Memory B cell (primary cell): ENCODE measurements around the gene ZMYND10.
A peak's percentile ranks its signal among the peaks of the same experiment; 100 is the strongest.

Experiments used
- ATAC-seq: fragments of 150-1000 bp; cut with Tn5 transposase; 2 replicates; pipeline ENCODE4 v1.10.0; 2021; ENCODE audit warnings: low read depth, mild to moderate bottlenecking, moderate library complexity
- DNase-seq, 2 donors: peaks; one replicate each; pipeline ENCODE4 v3.0.0; 2022; ENCODE audit warnings: low spot score in 2 of 2
- H3K27ac Mint-ChIP-seq: one replicate; pipeline ENCODE4 v1.8.0; 2022; ENCODE audit warnings: mild to moderate bottlenecking, moderate library complexity, mixed read lengths
- H3K27me3 Mint-ChIP-seq: one replicate; pipeline ENCODE4 v1.8.0; 2022; ENCODE audit warnings: mixed read lengths
- H3K36me3 Mint-ChIP-seq: one replicate; pipeline ENCODE4 v1.8.0; 2022; ENCODE audit warnings: mild to moderate bottlenecking, mixed read lengths
- H3K4me1 Mint-ChIP-seq: one replicate; pipeline ENCODE4 v1.8.0; 2022; ENCODE audit warnings: mixed read lengths
- H3K4me3 Mint-ChIP-seq: one replicate; pipeline ENCODE4 v1.8.0; 2022; ENCODE audit warnings: mild to moderate bottlenecking, moderate library complexity, mixed read lengths
- H3K9me3 Mint-ChIP-seq: one replicate; pipeline ENCODE4 v1.8.0; 2022; ENCODE audit warnings: mixed read lengths

ZMYND10 gene

DNA sequence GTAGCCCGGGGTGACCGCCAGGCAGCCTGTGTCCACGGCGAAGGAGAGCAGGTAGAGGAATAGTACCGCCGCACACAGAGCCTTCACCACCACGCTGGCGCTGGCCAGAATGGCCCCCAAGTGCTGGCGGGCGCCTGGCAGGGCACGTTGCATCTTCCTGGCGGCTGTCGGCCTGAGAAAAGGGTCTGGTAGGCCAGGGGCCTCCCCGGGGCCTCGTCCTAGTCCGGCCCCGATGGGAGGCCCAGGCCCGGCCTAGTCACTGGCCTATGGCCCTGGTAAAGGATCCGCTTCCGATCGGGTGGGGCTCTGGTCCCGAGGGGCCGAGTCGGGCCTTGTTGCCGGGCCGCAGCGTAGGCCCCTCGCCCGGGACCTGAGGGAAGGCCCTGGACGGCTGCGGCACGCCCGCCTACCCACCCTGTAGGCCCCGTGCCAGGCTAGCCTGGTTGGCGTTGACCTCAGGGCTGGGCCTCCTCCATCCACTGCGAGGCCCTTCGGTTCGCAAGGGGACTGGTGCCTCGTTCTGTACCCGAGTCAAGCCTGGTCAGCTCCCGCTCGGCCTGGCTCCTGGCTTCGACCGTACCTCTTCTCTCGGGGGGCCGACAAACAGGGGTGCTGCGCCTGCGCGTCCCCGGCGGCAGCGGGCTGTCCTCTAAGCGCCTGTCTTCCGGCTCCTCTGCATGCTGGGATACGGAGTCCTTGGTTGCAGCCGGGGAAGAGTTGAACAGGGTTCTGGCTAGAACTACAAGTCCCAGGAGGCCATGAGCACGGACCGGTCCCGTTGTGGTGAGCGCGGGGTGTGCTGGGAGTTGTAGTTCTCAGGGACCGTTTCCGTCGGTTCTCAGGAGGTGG lies 13.6 kb upstream of the ZMYND10 start, which contains the start of gene TMEM115:
Gene TMEM115 (minus strand): TSS at position 611 of the 849 bp plus-strand sequence. CDS start 458 bp downstream, at position 153.
- Mint-ChIP-seq H3K9me3 (no peaks in the 10 kb centered on the region), H3K27me3 (no peaks in the 10 kb centered on the region), H3K27ac (peak within 1 kb of the TSS; percentile 93), H3K36me3 (peaks cover 6% of the 10 kb centered on the region), H3K4me1 (peaks cover 30% of the 10 kb centered on the region), H3K4me3 (peak within 1 kb of the TSS; percentile 99)
- DNase-seq (peak; percentile 84 to 90), ATAC-seq (peak; percentile 100)

DNA sequence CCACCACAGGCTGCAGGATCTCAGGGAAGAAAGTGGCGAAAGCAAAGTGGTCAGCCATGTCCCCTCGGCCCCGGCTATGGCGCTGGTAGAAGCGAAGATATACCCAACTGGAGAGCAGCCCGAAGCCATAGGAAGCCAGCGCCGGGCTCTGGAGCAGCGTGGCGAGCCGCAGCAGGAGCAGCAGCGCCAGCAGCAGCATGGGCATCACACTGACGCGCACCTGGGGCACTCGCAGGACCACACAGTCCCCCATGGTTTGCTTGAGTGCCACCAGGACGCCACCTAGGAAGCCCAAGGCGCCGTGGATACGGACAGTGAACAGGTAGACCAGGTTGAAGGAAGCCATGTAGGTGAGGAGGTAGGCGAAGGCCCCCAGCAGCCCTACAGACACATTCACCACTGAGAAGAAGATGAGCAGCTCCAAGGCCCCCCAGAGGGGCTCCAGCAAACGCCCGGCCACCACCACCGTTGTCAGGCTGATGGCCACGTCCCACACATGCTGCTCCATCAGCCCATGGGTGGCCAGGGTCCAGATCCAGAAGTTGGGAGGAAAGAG lies 12.9 kb upstream of the ZMYND10 start:
- Mint-ChIP-seq H3K27me3 (no peaks in the 10 kb centered on the region), H3K9me3 (no peaks in the 10 kb centered on the region), H3K27ac (peak overlapping the region; percentile 83), H3K36me3 (peaks cover 7% of the 10 kb centered on the region), H3K4me1 (peaks cover 29% of the 10 kb centered on the region), H3K4me3 (peak overlapping the region; percentile 90)
- no peak for ATAC-seq
- DNase-seq = no peak

DNA sequence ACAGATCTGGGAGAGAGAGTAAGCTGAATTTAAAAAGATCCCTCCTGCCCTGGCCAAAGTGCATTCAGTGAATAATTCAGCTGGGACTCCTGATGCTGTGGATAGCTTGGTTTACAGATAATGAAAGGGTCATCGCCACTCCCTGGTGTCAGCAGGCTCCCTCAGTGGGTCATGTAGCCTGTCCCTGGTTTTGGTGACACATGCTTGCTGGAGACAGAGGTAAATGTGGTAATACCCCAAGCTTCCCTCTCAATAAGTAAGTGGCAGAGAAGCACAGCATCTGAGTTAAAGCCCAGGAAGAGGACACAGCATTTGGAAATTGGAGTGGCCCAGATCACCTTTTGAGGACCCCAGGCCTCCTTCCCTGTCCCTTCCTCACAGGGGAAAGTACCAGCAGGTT lies 11.9 kb upstream of the ZMYND10 start:
- peak overlapping the region; percentile 90 for H3K4me3 Mint-ChIP-seq
- H3K36me3 Mint-ChIP-seq = peaks cover 7% of the 10 kb centered on the region
- peaks cover 26% of the 10 kb centered on the region for H3K4me1 Mint-ChIP-seq
- no peak for ATAC-seq
- no peaks in the 10 kb centered on the region for H3K9me3 Mint-ChIP-seq
- no peak for DNase-seq
- no peaks in the 10 kb centered on the region for H3K27me3 Mint-ChIP-seq
- no peak overlapping the region for H3K27ac Mint-ChIP-seq

DNA sequence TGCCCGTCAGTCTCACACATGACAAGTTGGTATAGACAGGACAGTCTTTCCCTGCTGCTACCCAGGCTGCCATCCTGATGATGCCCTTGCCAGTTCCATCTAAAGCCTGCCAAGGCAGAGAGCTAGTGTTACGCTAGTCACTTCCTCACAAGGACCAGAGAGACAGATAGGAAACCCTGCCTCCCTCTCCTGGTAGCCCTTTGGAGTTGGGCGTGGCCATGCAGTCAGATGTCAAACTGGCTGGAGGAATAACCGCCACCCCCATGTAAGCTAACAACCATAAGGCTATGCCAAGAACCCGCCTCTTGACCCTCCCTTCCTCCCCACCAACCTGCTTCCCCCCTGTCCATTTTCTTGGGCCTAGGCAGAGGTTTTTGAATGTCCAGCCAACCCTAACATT lies 11.0 kb upstream of the ZMYND10 start:
- Mint-ChIP-seq H3K36me3 (peaks cover 7% of the 10 kb centered on the region), H3K4me1 (peaks cover 26% of the 10 kb centered on the region)

DNA sequence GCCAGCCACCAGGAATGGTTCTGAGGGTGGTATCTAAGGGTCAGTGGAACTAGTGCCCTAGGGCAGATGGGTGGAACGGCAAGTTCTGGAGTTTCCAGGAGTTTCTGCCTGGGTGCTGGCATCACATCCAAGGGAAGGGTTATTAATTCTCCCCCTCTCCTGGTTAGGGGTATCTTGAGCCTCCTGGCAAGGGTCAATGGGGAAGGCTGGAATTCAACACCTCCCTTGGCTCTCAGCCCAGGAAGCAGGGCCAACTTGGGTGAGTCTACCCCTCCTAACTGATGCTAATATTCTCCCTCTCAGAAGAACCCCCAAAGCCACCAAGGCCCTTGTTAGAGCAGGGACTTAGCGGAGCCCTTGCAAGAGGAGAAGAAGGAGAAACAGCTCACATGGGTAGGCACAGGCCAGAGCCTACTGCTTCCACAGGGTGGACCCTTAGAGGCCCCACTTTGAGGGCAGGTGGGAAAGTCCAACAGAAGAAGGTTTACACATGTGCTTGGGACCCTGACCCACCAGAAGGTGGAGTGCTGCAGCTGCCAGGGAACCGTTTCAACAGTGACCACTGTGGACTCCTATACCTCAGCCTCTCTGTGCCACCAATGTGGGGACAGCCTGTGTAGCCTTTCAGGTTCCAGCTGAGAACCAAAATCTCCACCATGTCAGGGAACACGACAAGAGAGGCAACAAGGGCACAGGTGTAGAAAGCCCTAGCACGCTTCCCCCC lies 10.5 kb upstream of the ZMYND10 start:
- no peak for DNase-seq
- Mint-ChIP-seq H3K9me3 (no peaks in the 10 kb centered on the region), H3K4me1 (peaks cover 29% of the 10 kb centered on the region), H3K27me3 (no peaks in the 10 kb centered on the region), H3K4me3 (no peak overlapping the region), H3K36me3 (peaks cover 7% of the 10 kb centered on the region), H3K27ac (no peak overlapping the region)
- no peak for ATAC-seq

More for the DNA sequence above, 11.0 kb upstream of the ZMYND10 start:
- no peak for DNase-seq
- H3K27ac Mint-ChIP-seq = no peak overlapping the region
- peak overlapping the region; percentile 90 for H3K4me3 Mint-ChIP-seq
- no peak for ATAC-seq
- no peaks in the 10 kb centered on the region for H3K27me3 Mint-ChIP-seq
- no peaks in the 10 kb centered on the region for H3K9me3 Mint-ChIP-seq

DNA sequence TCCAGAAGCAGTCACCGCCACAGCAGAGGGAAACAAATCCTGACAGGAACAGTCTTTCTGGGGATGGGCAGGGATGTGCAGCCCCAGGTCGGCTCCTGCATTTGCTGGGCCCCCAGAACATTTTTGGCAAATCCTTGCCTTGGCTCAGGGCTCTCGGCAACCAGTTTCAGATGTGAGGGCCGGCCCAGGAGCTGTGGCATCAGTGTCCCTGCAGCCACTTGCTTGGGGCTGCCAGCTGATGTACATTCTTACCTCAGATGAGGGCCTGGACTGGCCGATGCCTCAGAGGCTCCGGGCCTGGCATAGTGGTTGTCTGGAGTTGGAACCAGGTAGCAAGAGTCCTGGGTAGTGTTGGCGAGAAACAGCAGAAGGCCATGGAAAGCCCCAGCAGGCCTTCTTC lies 9.3 kb upstream of the ZMYND10 start:
- DNase-seq (no peak), ATAC-seq (no peak)
- no peak overlapping the region for H3K27ac Mint-ChIP-seq
- no peaks in the 10 kb centered on the region for H3K9me3 Mint-ChIP-seq
- no peaks in the 10 kb centered on the region for H3K27me3 Mint-ChIP-seq
- peaks cover 7% of the 10 kb centered on the region for H3K36me3 Mint-ChIP-seq
- H3K4me1 Mint-ChIP-seq = peaks cover 38% of the 10 kb centered on the region
- no peak overlapping the region for H3K4me3 Mint-ChIP-seq

DNA sequence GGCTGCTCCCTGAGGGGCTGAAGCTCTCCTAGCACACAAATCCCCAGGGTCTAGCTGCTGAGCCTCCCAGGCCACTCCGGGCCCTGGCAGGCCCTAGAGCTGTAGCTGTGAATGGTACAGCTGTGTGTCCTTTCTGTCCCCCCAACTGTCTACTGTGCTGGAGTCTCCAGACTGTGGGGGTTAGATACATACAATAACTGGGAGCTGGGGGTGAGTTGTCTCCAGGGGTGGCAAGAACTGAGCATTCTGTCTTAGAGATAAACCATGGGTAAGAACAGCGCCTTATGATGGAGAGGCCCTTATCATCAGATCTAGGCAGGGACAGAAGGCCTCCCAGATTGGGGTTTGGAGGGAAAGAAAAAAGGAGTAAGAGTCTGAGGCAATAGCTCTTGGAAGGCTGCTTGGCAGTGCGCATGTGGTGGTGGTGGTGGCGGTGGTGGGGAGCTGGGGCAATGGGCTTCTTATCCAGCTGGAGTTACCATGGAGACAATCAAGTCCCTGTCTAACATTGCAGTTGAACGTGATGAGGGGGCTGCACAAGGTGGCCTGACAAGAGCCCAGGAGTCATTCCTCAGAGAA lies 8.7 kb upstream of the ZMYND10 start:
- ATAC-seq = no peak

DNA sequence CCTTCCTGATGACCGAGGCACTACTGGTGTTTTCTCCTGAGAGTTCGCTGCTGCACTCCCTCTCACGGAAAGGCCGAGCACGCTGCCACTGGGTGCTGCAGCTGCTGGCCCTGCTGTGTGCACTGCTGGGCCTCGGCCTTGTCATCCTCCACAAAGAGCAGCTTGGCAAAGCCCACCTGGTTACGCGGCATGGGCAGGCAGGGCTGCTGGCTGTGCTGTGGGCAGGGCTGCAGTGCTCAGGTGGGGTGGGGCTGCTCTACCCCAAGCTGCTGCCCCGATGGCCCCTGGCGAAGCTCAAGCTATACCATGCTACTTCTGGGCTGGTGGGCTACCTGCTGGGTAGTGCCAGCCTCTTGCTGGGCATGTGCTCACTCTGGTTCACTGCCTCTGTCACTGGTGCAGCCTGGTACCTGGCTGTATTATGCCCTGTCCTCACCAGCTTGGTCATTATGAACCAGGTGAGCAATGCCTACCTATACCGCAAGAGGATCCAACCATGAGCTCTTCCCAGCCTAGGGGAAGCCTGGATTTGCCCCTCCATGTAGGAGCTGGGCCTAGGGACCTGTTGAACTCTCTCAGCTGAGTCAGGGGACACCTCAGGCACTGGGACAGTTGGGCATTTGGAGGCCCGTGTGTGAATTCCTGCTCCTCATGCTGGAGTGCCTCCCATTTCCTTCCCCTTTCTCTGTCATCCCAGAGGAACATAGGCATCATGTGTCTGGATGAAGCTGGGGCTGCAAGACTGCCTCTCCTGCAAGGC lies 7.9 kb upstream of the ZMYND10 start:
- H3K4me3 Mint-ChIP-seq = no peak overlapping the region
- no peaks in the 10 kb centered on the region for H3K9me3 Mint-ChIP-seq
- no peak overlapping the region for H3K27ac Mint-ChIP-seq
- peaks cover 7% of the 10 kb centered on the region for H3K36me3 Mint-ChIP-seq
- ATAC-seq (no peak), DNase-seq (no peak)
- H3K27me3 Mint-ChIP-seq = no peaks in the 10 kb centered on the region
- peaks cover 40% of the 10 kb centered on the region for H3K4me1 Mint-ChIP-seq

More for the DNA sequence above, 8.7 kb upstream of the ZMYND10 start:
- Mint-ChIP-seq H3K27ac (no peak overlapping the region), H3K4me3 (no peak overlapping the region), H3K27me3 (no peaks in the 10 kb centered on the region), H3K4me1 (peaks cover 36% of the 10 kb centered on the region), H3K9me3 (no peaks in the 10 kb centered on the region), H3K36me3 (peaks cover 7% of the 10 kb centered on the region)
- no peak for DNase-seq

DNA sequence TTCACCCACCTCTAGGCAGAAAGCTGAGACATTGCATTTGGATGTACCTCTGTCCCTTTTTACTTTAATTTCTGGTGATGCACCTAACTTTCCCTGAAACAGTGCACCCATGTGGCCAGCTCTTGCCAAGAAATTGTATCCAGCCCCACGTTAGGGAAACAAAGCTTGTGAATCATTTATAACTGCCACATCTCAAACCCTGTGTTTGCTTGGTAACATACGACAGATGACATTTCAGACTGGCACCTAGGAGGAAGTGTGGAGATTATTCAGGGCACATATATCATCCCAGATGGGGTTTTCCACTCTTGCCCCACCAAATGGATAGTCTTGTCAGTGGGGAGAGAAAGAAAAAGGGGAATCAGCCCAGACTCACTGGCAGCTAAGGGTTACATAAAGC lies 7.2 kb upstream of the ZMYND10 start:
- Mint-ChIP-seq H3K27ac (no peak overlapping the region), H3K4me1 (peaks cover 37% of the 10 kb centered on the region)

DNA sequence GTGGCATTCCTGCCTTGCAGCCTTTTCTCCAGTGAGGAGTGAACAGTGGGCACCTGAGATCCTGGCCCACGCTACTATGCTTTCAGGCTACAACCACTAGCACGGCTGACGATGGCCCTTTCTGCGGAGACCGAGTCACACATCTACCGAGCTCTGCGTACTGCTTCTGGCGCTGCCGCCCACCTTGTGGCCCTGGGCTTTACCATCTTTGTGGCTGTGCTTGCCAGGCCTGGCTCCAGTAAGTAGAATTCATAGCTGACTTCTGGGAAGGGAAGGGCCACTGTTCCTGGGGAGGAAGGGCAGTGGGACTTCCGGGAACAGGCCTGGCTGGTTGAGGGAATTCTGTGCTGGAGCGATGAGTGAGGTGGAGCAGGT lies 5.8 kb upstream of the ZMYND10 start:
- H3K4me3 Mint-ChIP-seq = peak overlapping the region; percentile 99
- ATAC-seq (no peak), DNase-seq (no peak)
- H3K36me3 Mint-ChIP-seq = peaks cover 7% of the 10 kb centered on the region
- H3K9me3 Mint-ChIP-seq = no peaks in the 10 kb centered on the region
- H3K27ac Mint-ChIP-seq = no peak overlapping the region
- H3K4me1 Mint-ChIP-seq = peaks cover 26% of the 10 kb centered on the region
- no peaks in the 10 kb centered on the region for H3K27me3 Mint-ChIP-seq

More for the DNA sequence above, 7.2 kb upstream of the ZMYND10 start:
- ATAC-seq (no peak), DNase-seq (no peak)
- Mint-ChIP-seq H3K27me3 (no peaks in the 10 kb centered on the region), H3K9me3 (no peaks in the 10 kb centered on the region), H3K36me3 (peaks cover 7% of the 10 kb centered on the region), H3K4me3 (no peak overlapping the region)

DNA sequence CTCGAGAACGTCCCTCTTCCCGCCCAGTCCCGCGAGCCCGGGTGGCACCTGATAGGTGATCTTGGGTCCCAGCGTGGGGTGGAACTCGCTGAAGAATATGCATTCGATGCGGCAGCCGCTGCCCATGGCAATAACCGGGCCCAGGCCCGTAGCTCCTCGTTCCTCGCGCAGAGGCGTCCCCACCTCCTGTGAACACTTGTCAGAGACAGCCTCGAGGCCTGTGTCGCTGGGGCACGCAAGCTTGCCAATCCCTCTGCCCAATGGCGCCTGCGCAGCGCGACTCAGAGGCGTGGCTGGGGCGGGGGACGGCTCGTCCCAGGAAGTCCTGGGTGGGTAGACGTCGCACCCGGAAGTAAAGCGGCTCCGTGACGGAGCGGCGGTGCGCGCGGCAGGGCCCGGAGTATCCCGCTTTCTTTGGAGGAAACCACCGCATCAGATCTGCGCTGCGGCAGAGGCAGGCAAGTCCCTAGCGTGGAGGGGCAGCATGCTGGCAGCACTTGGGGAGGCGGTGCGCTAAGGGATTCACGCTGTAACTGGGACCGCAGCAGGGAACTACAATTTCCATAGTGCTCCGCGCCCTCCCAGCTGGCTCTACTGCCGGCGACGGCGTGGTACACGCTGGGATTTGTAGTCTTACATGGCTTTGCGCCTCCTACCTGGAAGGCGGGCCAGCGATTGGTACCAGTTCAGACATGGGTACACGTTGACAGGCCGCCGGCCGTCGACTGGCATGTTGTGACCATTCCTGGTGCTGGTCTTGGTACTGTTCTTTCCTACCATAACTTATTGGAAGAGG lies 5.2 kb upstream of the ZMYND10 start, which contains the start of the genes CYB561D2 and NPRL2:
Gene CYB561D2 (plus strand): TSS at position 336 of the 796 bp plus-strand sequence. CDS start 572 bp downstream, outside the sequence.
Gene NPRL2 (minus strand): TSS at position 249 of the 796 bp plus-strand sequence. CDS start 123 bp downstream, at position 126.
- ATAC-seq = peak; percentile 88

DNA sequence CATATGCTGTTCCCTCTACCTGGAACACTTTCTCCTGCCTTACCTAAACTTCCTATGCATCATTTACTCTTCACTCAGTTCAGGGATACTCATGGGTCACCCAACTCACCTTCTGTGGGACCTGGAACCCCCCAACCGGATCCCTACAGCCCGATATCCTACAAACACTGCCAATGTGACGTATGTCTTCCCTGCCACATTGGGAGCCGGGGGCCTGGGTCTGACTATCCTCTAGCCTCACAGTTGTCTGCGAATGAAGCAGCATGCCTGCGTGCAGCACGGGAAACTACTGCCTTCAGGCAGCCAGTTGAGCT lies 4.6 kb upstream of the ZMYND10 start:
- peak overlapping the region; percentile 99 for H3K4me3 Mint-ChIP-seq
- H3K9me3 Mint-ChIP-seq = no peaks in the 10 kb centered on the region
- peak overlapping the region; percentile 94 for H3K27ac Mint-ChIP-seq
- ATAC-seq (no peak), DNase-seq (no peak)
- H3K4me1 Mint-ChIP-seq = peaks cover 29% of the 10 kb centered on the region
- peaks cover 3% of the 10 kb centered on the region for H3K36me3 Mint-ChIP-seq
- no peaks in the 10 kb centered on the region for H3K27me3 Mint-ChIP-seq

More for the DNA sequence above, 5.2 kb upstream of the ZMYND10 start, which contains the start of the genes CYB561D2 and NPRL2:
- no peaks in the 10 kb centered on the region for H3K9me3 Mint-ChIP-seq
- H3K4me1 Mint-ChIP-seq = peaks cover 29% of the 10 kb centered on the region
- peak within 1 kb of the TSS; percentile 99 for H3K4me3 Mint-ChIP-seq
- DNase-seq = peak; percentile 97 to 98
- peaks cover 7% of the 10 kb centered on the region for H3K36me3 Mint-ChIP-seq
- peak within 1 kb of the TSS; percentile 94 for H3K27ac Mint-ChIP-seq
- no peaks in the 10 kb centered on the region for H3K27me3 Mint-ChIP-seq
